Measurements from ENCODE around the gene MBNL3. TPM values are rescaled to one million over a fixed set of nuclear protein-coding genes. Genes with fewer than 3 reads are reported as not detected.

MBNL3 gene, protein sequence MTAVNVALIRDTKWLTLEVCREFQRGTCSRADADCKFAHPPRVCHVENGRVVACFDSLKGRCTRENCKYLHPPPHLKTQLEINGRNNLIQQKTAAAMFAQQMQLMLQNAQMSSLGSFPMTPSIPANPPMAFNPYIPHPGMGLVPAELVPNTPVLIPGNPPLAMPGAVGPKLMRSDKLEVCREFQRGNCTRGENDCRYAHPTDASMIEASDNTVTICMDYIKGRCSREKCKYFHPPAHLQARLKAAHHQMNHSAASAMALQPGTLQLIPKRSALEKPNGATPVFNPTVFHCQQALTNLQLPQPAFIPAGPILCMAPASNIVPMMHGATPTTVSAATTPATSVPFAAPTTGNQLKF
- total RNA-seq, result 8.2 and 9.7 TPM in 2 replicates
- long read RNA-seq, partial matches to known transcripts, result 0 of 8 reads
- long read RNA-seq, other reads (novel, unspliced or antisense), result 8 of 8 reads

DNA sequence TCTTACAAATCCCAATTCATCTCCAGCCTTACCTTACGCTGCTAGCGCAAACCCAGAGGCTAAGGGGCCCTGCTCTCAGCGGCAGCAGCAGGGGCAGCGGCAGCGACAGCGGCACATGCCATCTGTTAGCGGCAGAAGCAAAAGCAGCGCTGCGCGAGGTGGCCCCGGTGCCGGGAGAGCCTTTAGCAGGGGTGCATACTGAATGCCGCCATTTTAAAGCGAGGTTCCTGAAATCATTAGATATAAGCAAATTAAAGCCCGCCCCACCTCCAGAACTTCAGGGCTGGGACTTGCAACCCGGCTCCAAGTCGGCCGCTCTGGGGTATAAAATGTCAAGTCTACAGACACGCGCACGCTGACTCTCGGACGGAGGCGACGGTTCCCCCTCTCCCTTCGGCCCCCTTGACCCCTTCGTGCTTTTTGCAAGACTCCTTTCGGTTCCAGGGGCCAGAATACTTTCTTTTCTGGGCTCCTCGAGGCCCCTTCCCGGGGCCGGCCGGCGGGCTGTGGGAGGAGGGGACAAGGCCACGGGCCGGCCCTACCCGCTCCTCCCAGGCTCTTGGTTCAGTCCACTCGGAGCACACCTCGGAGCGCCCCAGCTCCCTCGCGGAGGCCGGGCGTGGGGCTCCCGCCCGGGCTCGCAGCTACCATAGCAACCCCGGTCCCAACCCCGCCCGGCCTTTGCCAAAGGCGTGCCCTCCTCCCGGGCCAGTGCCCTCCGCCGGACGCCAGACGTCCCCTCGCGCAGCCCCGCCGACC lies at the start of gene MBNL3:
MBNL3 (minus strand) TSS at position 220 of the 759 bp plus-strand sequence. CDS start 49,427 bp downstream, outside the sequence.
- TF ChIP-seq, protein P1, sequence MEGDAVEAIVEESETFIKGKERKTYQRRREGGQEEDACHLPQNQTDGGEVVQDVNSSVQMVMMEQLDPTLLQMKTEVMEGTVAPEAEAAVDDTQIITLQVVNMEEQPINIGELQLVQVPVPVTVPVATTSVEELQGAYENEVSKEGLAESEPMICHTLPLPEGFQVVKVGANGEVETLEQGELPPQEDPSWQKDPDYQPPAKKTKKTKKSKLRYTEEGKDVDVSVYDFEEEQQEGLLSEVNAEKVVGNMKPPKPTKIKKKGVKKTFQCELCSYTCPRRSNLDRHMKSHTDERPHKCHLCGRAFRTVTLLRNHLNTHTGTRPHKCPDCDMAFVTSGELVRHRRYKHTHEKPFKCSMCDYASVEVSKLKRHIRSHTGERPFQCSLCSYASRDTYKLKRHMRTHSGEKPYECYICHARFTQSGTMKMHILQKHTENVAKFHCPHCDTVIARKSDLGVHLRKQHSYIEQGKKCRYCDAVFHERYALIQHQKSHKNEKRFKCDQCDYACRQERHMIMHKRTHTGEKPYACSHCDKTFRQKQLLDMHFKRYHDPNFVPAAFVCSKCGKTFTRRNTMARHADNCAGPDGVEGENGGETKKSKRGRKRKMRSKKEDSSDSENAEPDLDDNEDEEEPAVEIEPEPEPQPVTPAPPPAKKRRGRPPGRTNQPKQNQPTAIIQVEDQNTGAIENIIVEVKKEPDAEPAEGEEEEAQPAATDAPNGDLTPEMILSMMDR (IDR thresholded peaks at IDR 0.05; ENCODE audit: unreplicated experiment), result no peak
- H3K4me1 Mint-ChIP-seq (ENCODE audit: low read depth), result peaks cover 26% of the 10 kb centered on the region
- no peaks in the 10 kb centered on the region for H3K36me3 Mint-ChIP-seq (ENCODE audit: insufficient read depth)
- H3K4me3 Mint-ChIP-seq (ENCODE audit: low read depth), result peak within 1 kb of the TSS; percentile 95
- peak within 1 kb of the TSS; percentile 96 for H3K27ac Mint-ChIP-seq
- peak; percentile 57 for DNase-seq (ENCODE audit: low spot score, unreplicated experiment)
- H3K9me3 Mint-ChIP-seq (ENCODE audit: low read depth), result no peaks in the 10 kb centered on the region
- H3K27me3 Mint-ChIP-seq, result peaks cover 30% of the 10 kb centered on the region

DNA sequence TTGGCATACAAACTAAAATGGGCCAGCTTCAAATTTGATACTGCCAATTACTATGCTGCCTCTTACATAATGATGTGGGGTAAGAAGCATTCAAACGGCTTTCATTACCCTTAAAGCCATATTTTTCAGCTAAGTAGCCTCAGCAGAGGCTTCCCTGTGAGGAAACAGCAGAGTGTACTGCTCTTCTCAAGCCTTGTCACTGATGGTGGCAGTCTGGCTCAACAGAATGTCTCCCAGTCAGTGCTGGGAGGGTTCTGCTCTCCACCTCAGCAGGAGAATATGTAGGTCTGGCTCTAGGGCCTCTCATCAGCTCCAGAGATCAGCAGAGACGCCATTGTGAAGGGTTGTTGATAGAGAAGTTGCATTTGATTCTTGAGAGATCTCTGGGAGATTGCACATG lies 44.6 kb upstream of the MBNL3 start:
- H3K4me1 Mint-ChIP-seq (ENCODE audit: low read depth), result peaks cover 5% of the 10 kb centered on the region
- TF ChIP-seq, protein P1 (IDR thresholded peaks at IDR 0.05; ENCODE audit: unreplicated experiment), result no peak
- DNase-seq (ENCODE audit: low spot score, unreplicated experiment), result no peak
- H3K4me3 Mint-ChIP-seq (ENCODE audit: low read depth), result no peak overlapping the region
- peaks cover 9% of the 10 kb centered on the region for H3K9me3 Mint-ChIP-seq (ENCODE audit: low read depth)
- H3K27me3 Mint-ChIP-seq, result no peaks in the 10 kb centered on the region
- H3K36me3 Mint-ChIP-seq (ENCODE audit: insufficient read depth), result no peaks in the 10 kb centered on the region
- H3K27ac Mint-ChIP-seq, result no peak overlapping the region

DNA sequence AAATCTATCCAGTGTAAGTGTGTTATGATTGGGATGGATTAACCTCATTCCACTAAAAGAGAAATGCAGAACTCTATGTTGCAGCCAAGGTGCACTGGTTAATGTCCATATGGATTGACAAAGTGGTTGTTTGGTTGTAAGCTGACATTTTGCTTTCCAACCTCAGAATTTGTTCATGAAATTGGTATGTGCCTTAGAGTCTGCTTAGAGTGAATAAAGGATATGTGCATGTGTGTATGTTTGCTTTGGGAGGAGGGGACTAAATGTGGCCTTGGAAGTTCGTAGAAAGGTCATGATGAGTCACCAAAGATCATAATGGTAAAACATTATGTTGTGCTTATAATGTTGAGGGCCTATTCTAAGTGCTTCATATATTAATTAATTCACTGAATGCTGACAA lies 44.1 kb upstream of the MBNL3 start:
- H3K36me3 Mint-ChIP-seq (ENCODE audit: insufficient read depth), result no peaks in the 10 kb centered on the region
- peaks cover 5% of the 10 kb centered on the region for H3K4me1 Mint-ChIP-seq (ENCODE audit: low read depth)
- H3K27me3 Mint-ChIP-seq, result no peaks in the 10 kb centered on the region
- no peak overlapping the region for H3K27ac Mint-ChIP-seq
- TF ChIP-seq, protein P1 (IDR thresholded peaks at IDR 0.05; ENCODE audit: unreplicated experiment), result no peak
- no peak for DNase-seq (ENCODE audit: low spot score, unreplicated experiment)
- H3K4me3 Mint-ChIP-seq (ENCODE audit: low read depth), result no peak overlapping the region
- H3K9me3 Mint-ChIP-seq (ENCODE audit: low read depth), result peaks cover 9% of the 10 kb centered on the region

DNA sequence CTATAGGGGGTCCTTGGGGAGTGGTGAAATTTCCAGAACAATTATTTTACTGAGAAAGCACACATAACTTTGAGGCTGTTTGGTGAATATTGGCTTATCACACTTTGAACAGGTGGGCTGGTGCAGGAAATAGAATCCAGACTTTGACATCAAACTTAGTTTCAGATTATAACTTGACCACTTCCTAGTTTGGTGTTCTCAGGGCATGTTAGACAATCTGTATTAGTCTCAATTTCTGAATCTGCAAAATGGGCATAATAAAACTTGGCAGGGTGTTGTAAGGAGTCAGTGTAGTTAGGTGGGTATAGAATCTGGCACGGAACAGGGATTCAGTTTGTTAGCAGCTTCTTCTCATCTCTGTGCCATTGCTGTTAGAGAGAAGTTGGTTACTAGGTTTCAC lies 43.3 kb upstream of the MBNL3 start:
- TF ChIP-seq, protein P1 (IDR thresholded peaks at IDR 0.05; ENCODE audit: unreplicated experiment), result no peak
- H3K27ac Mint-ChIP-seq, result no peak overlapping the region
- peaks cover 5% of the 10 kb centered on the region for H3K4me1 Mint-ChIP-seq (ENCODE audit: low read depth)
- H3K4me3 Mint-ChIP-seq (ENCODE audit: low read depth), result no peak overlapping the region
- no peak for DNase-seq (ENCODE audit: low spot score, unreplicated experiment)
- H3K27me3 Mint-ChIP-seq, result no peaks in the 10 kb centered on the region
- no peaks in the 10 kb centered on the region for H3K36me3 Mint-ChIP-seq (ENCODE audit: insufficient read depth)
- H3K9me3 Mint-ChIP-seq (ENCODE audit: low read depth), result peaks cover 12% of the 10 kb centered on the region

DNA sequence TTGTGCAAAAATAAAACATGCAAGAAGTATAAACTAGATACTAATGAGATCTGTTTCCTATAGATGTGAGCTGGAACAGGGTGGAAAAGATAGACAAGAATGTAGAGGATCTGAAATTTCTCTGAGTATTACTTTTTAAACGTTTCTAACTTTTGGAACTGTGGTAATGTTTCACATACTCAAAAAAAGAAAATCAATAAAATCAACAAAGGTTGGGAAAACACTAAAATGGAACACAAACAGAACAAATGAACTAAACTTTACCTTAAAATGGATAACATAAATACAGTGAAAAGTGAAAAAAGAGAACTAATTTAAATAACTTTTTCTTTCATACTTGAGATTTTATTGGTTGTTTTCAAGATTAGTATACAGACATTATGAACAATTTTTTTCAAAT lies 32.0 kb upstream of the MBNL3 start:
- Mint-ChIP-seq H3K27me3 (no peaks in the 10 kb centered on the region), H3K9me3 (ENCODE audit: low read depth) (no peaks in the 10 kb centered on the region), H3K27ac (no peak overlapping the region), H3K4me1 (ENCODE audit: low read depth) (peaks cover 8% of the 10 kb centered on the region), H3K36me3 (ENCODE audit: insufficient read depth) (no peaks in the 10 kb centered on the region), H3K4me3 (ENCODE audit: low read depth) (no peak overlapping the region)
- DNase-seq (ENCODE audit: low spot score, unreplicated experiment), result no peak
- TF ChIP-seq, protein P1 (IDR thresholded peaks at IDR 0.05; ENCODE audit: unreplicated experiment), result no peak
